Stomach (tissue), 9 donors: ENCODE data around the gene CYTH3. TPM values are rescaled to one million over a fixed set of nuclear protein-coding genes. Genes with fewer than 3 reads are reported as not detected.

Source experiments
- DNase-seq, 2 donors: peaks; one replicate each; pipeline versions ENCODE4 v3.0.0 to v3.0.0-alpha.2; 2013 to 2019
- H3K27ac ChIP-seq, 5 donors: fragments of 200-600 bp in 4 of 5; sonication (generic) in 4 of 5; one replicate each; pipeline ENCODE4 v1.5.1; 2013 to 2019; ENCODE audit warnings: mild to moderate bottlenecking in 1 of 5, moderate library complexity in 1 of 5
- H3K27me3 ChIP-seq, 3 donors: fragments of 200-600 bp; sonication (generic); one replicate each; pipeline ENCODE4 v1.5.1; 2017 to 2019; ENCODE audit warnings: mixed run types in 1 of 3
- H3K36me3 ChIP-seq, 4 donors: fragments of 200-600 bp; sonication (generic); 1 replicate in 3 of 4; 2 replicates in 1 of 4; pipeline ENCODE4 v1.5.1; 2016 to 2019
- H3K4me1 ChIP-seq, 4 donors: fragments of 200-600 bp; sonication (generic); one replicate each; pipeline ENCODE4 v1.5.1; 2016 to 2019
- H3K4me3 ChIP-seq, 4 donors: fragments of 200-600 bp; sonication (generic) in 3 of 4; one replicate each; pipeline ENCODE4 v1.5.1; 2016 to 2019; ENCODE audit warnings: mild to moderate bottlenecking in 1 of 4
- H3K9me3 ChIP-seq, 4 donors: fragments of 200-600 bp; sonication (generic); one replicate each; pipeline ENCODE4 v1.5.1; 2016 to 2019
- EP300 ChIP-seq: sonication (generic); formaldehyde crosslinking; IDR thresholded peaks from one replicate; pipeline ENCODE4 v1.6.1; 2017; ENCODE audit warnings: antibody characterized with exemption
- POLR2A ChIP-seq, 4 donors: fragments of 450-650 bp; IDR thresholded peaks; one replicate each; pipeline ENCODE4 v1.6.1; 2016; ENCODE audit warnings: antibody characterized with exemption in 4 of 4, control low read depth in 2 of 4, mild to moderate bottlenecking in 1 of 4, moderate library complexity in 1 of 4
- POLR2AphosphoS5 ChIP-seq, 3 donors: sonication (generic); formaldehyde crosslinking; IDR thresholded peaks; one replicate each; pipeline ENCODE4 v1.6.1; 2016; ENCODE audit warnings: antibody characterized with exemption in 3 of 3
- WGBS, 5 donors: extraction: QIAGEN DNeasy Blood & Tissue Kit in 3 of 5; methylation state at CpG; one replicate each; pipeline versions ENCODE4 v1.1.5 to v1.1.7; 2013 to 2018; 5-methylcytosine and 5-hydroxymethylcytosine counted together
- intact Hi-C: fragments of 100-400 bp; cut with DNase I; formaldehyde crosslinking; loops from one replicate; pipeline ENCODE4 v1.15.1; 2023; ENCODE audit warnings: low total_unique reads
- polyA plus RNA-seq, 3 donors: library from polyadenylated mRNA; stranded (reverse); fragments of 200-250 nt; gene quantifications; one replicate each; pipeline ENCODE4 v1.2.3, GENCODE V29; 2013
- total RNA-seq, 5 donors: library from RNA; depleted of rRNA; stranded (reverse); fragments of >200 nt; gene quantifications; one replicate each; pipeline versions ENCODE4 v1.1.0 to v1.2.3, GENCODE V29; 2014 to 2016
- TF ChIP-seq, protein P1 (sequence below), 7 experiments: fragments of 450-650 bp in 4 of 7; fragments of 200-600 bp in 3 of 7; sonication (generic) in 3 of 7; IDR thresholded peaks; one replicate each; pipeline ENCODE4 v1.5.1; 2016 to 2019; ENCODE audit warnings: antibody characterized with exemption in 7 of 7, control low read depth in 2 of 7, mild to moderate bottlenecking in 1 of 7
- donor health status: healthy with polysubstance abuse.
- donor health status: Bipolar disorder and iron deficiency.
- donor health status: healthy.

The CYTH3 gene
- total and polyA plus RNA-seq, 8 donors, result 5.1 to 33.8 (median 16.1) TPM

DNA sequence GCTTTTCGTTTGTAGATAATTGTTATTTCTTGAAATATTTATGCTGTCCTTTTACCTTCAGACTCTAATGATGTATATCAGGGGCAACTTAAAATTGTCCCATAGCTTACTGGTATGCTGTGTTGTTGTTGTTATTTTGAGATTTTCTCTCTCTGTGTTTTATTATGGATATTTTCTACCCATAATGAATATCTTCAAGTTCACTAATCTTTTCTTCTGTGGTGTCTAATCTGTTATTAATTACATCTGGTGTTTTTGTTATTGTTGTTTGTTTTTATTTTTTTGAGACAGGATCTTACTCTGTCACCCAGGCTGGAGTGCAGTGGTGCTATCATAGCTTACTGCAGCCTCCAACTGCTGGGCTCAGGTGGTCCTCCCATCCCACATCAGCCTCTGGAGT, 139.2 kb downstream of the CYTH3 start:
- intact Hi-C loops, result no loop called here
- peaks cover 9 to 83% (median 79%) of the 10 kb centered on the region in 4 donors for H3K36me3 ChIP-seq
- no peaks in the 10 kb centered on the region for H3K27me3 ChIP-seq
- H3K9me3 ChIP-seq, result no peaks in the 10 kb centered on the region
- no peaks in the 10 kb centered on the region for H3K4me1 ChIP-seq
- no peak overlapping the region for H3K4me3 ChIP-seq
- no peak for DNase-seq
- TF ChIP-seq POLR2A (IDR thresholded peaks at IDR 0.05) (no peak), POLR2AphosphoS5 (IDR thresholded peaks at IDR 0.05) (no peak), EP300 (no peak)
- TF ChIP-seq, protein P1, sequence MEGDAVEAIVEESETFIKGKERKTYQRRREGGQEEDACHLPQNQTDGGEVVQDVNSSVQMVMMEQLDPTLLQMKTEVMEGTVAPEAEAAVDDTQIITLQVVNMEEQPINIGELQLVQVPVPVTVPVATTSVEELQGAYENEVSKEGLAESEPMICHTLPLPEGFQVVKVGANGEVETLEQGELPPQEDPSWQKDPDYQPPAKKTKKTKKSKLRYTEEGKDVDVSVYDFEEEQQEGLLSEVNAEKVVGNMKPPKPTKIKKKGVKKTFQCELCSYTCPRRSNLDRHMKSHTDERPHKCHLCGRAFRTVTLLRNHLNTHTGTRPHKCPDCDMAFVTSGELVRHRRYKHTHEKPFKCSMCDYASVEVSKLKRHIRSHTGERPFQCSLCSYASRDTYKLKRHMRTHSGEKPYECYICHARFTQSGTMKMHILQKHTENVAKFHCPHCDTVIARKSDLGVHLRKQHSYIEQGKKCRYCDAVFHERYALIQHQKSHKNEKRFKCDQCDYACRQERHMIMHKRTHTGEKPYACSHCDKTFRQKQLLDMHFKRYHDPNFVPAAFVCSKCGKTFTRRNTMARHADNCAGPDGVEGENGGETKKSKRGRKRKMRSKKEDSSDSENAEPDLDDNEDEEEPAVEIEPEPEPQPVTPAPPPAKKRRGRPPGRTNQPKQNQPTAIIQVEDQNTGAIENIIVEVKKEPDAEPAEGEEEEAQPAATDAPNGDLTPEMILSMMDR (IDR thresholded peaks at IDR 0.05), result no peak
- H3K27ac ChIP-seq, result no peak overlapping the region
- WGBS, 5 donors, result 91 to 98% (median 96%) methylated on average over 1 of the region's 1 CpG

DNA sequence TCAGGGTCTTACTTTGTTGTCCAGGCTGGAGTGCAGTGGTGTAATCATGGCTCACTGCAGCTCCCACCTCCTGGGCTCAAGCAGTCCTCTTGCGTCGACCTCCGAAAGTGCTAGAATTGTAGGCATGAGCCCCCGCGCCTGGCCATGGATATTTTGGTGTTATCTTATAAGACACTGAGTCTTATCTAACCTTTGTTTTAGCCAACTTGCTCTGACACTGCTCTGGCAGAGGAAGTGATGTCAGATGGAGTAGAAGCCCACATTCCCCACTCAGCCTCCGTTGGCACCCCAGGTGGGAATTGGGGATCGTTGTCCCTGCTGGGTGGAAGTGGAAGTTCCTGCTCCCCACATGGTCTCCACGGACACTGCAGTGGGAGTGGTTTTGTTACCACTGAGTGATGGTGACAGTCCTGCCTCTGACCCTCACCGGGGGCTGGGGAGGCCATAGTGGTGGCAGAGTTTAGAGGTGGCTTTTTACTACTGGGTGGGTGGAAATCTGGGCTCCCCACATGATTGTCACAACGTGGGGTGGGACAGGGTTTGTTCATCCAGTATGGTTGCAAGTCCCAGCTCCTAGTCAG, 142.3 kb downstream of the CYTH3 start:
- TF ChIP-seq POLR2AphosphoS5 (IDR thresholded peaks at IDR 0.05) (no peak), POLR2A (IDR thresholded peaks at IDR 0.05) (no peak), EP300 (no peak)
- TF ChIP-seq, protein P1 (IDR thresholded peaks at IDR 0.05), result no peak
- intact Hi-C loops, result no loop called here
- 78 to 94% (median 89%) methylated on average over 10 of the region's 10 CpGs for WGBS, 5 donors
- H3K4me3 ChIP-seq, result no peak overlapping the region
- H3K27ac ChIP-seq, result no peak overlapping the region
- DNase-seq, result no peak
- H3K9me3 ChIP-seq, result no peaks in the 10 kb centered on the region
- H3K36me3 ChIP-seq, result peaks cover 3 to 84% (median 73%) of the 10 kb centered on the region in 4 donors
- no peaks in the 10 kb centered on the region for H3K27me3 ChIP-seq
- no peaks in the 10 kb centered on the region for H3K4me1 ChIP-seq

DNA sequence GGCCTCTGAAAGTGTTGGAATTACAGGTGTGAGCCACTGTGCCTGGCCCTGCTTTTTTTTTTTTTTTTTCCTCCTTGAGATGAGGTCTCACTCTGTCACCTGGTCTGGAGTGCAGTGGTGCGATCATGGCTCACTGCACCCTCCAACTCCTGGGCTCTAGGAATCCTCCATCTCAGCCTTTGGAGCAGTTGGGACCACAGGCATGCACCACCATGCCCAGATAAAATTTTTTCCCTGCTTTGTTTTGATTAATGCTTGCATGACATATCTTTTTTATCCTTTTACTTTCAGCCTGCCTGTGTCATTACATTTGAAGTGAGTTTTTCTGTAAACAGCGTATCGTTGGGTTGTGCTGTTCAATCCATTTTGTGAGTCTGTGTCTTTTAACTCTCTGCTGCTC, 144.2 kb downstream of the CYTH3 start:
- Histone ChIP-seq H3K4me1 (no peaks in the 10 kb centered on the region), H3K4me3 (no peak overlapping the region), H3K9me3 (no peaks in the 10 kb centered on the region), H3K27ac (no peak overlapping the region), H3K27me3 (no peaks in the 10 kb centered on the region), H3K36me3 (peaks cover 3 to 88% (median 80%) of the 10 kb centered on the region in 4 donors)
- no peak for TF ChIP-seq EP300
- TF ChIP-seq POLR2AphosphoS5 (IDR thresholded peaks at IDR 0.05), result no peak
- TF ChIP-seq, protein P1 (IDR thresholded peaks at IDR 0.05), result no peak
- TF ChIP-seq POLR2A (IDR thresholded peaks at IDR 0.05), result no peak
- DNase-seq, result no peak
- 89 to 93% (median 90%) methylated on average over 3 of the region's 3 CpGs for WGBS, 5 donors
- intact Hi-C loops, result no loop called here

DNA sequence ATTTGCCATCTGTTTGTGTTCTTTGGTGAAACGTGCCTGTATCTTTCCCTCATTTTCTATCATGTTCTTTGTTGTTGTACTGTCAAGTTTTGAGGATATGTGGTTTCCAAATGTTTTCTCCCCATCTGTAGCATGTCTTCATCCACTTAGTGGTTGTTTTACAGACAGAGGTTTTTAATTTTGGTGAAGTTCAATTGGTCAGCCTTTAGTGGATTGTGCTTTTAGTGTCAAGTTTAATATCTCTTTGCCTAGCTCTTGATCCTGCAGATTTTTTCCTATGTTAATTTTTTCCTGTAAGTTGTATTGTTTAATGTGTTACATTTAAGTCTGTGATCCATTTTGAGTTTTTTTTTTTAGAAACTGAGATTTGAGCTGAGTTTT, 145.3 kb downstream of the CYTH3 start:
- H3K36me3 ChIP-seq, result peaks cover 11 to 88% (median 83%) of the 10 kb centered on the region in 4 donors
- no peaks in the 10 kb centered on the region for H3K4me1 ChIP-seq

DNA sequence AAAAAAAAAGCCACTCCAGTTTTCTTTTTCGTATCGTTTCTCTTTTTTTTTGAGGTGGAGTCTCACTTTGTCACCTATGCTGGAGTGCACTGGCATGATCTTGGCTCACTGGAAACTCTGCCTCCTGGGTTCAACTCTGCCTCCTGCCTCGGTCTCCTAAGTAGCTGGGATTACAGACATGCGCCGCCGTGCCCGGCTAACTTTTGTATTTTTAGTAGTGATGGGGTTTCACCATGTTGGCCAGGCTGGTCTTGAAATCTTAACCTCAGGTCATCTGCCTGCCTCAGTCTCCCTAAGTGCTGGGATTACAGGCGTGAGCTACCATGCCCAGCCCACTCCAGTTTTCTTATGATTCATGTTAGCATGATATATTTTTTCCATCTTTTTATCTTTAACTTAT, 148.6 kb downstream of the CYTH3 start:
- DNase-seq, result no peak
- Histone ChIP-seq H3K27ac (no peak overlapping the region), H3K36me3 (peaks cover 23 to 88% (median 84%) of the 10 kb centered on the region in 4 donors), H3K4me3 (no peak overlapping the region), H3K27me3 (no peaks in the 10 kb centered on the region), H3K9me3 (peaks cover 0 to 12% (median 3%) of the 10 kb centered on the region in 4 donors), H3K4me1 (no peaks in the 10 kb centered on the region)
- TF ChIP-seq POLR2AphosphoS5 (IDR thresholded peaks at IDR 0.05) (no peak), POLR2A (IDR thresholded peaks at IDR 0.05) (no peak), EP300 (no peak)
- TF ChIP-seq, protein P1 (IDR thresholded peaks at IDR 0.05), result no peak
- intact Hi-C loops, result no loop called here
- WGBS, 5 donors, result 97 to 100% (median 97%) methylated on average over 8 of the region's 8 CpGs

More for the DNA sequence above, 145.3 kb downstream of the CYTH3 start:
- H3K27me3 ChIP-seq, result no peaks in the 10 kb centered on the region
- intact Hi-C loops, result no loop called here
- no peaks in the 10 kb centered on the region for H3K9me3 ChIP-seq
- 10 to 34% (median 33%) methylated on average over 1 of the region's 1 CpG for WGBS, 5 donors
- TF ChIP-seq POLR2A (IDR thresholded peaks at IDR 0.05), result no peak
- H3K4me3 ChIP-seq, result no peak overlapping the region
- DNase-seq, result no peak
- no peak overlapping the region for H3K27ac ChIP-seq
